ENCODE results near the gene RNF144B.

- TF ChIP-seq CTCF (IDR thresholded peaks at IDR 0.05; ENCODE audit: low read depth, low read length) (no peak), POLR2A (IDR thresholded peaks at IDR 0.05; ENCODE audit: extremely low read depth, insufficient read length) (no peak)
These were observed 36.9 kb upstream of the RNF144B start for GRCh38 chr6:18350271-18350670.

Measured in NB4 (cell line).